Psoas muscle (tissue), 8 donors: ENCODE data around the gene MFSD6. TPM values are rescaled to one million over a fixed set of nuclear protein-coding genes. Genes with fewer than 3 reads are reported as not detected.

Experiments
- ATAC-seq, 4 donors: fragments of 200-7000 bp; cut with Tn5 transposase; one replicate each; pipeline ENCODE4 v1.9.1; 2020; ENCODE audit warnings: moderate library complexity in 3 of 4, mild to moderate bottlenecking in 2 of 4
- DNase-seq, 2 donors: peaks; one replicate each; pipeline ENCODE4 v3.0.0-alpha.2; 2020
- H3K27ac ChIP-seq: fragments of 200-600 bp; one replicate; pipeline ENCODE4 v1.8.0; 2022
- H3K27me3 ChIP-seq, 3 donors: fragments of 200-600 bp in 1 of 3; one replicate each; pipeline versions ENCODE4 v1.6.1 to v1.8.0; 2013 to 2022; ENCODE audit warnings: low read length in 2 of 3, mild to moderate bottlenecking in 2 of 3, moderate library complexity in 1 of 3; ENCODE audit not compliant: insufficient read depth in 3 of 3
- H3K36me3 ChIP-seq, 2 donors: fragments of 200-600 bp in 1 of 2; one replicate each; pipeline versions ENCODE4 v1.6.1 to v1.8.0; 2013 to 2022; ENCODE audit warnings: low read depth in 1 of 2, mild to moderate bottlenecking in 1 of 2, moderate library complexity in 1 of 2; ENCODE audit not compliant: insufficient read depth in 1 of 2
- H3K4me1 ChIP-seq: fragments of 200-600 bp; one replicate; pipeline ENCODE4 v1.8.0; 2022
- H3K4me3 ChIP-seq: fragments of 200-600 bp; one replicate; pipeline ENCODE4 v1.8.0; 2022; ENCODE audit warnings: mild to moderate bottlenecking
- H3K9me3 ChIP-seq: fragments of 200-600 bp; one replicate; pipeline ENCODE4 v1.8.0; 2022
- WGBS, 3 donors: extraction: QIAGEN DNeasy Blood & Tissue Kit; methylation state at CpG; one replicate each; pipeline versions ENCODE4 v1.1.6 to v1.1.7; 2013; 5-methylcytosine and 5-hydroxymethylcytosine counted together
- intact Hi-C, 2 donors: fragments of 100-400 bp; cut with DNase I; formaldehyde crosslinking; loops; one replicate each; pipeline versions ENCODE4 v1.11.0 to v1.14.2; 2022
- polyA plus RNA-seq, 3 donors: library from polyadenylated mRNA; stranded (reverse); fragments of 200-250 nt; gene quantifications; one replicate each; pipeline ENCODE4 v1.2.3, GENCODE V29; 2013
- total RNA-seq, 4 donors: library from RNA; stranded (reverse); fragmentation: NEBNext Ultra II Directional in 2 of 4; extraction: Animal tissue kit (Norgen Biotek cat#: 25700) in 2 of 4; gene quantifications; one replicate each; pipeline versions ENCODE4 v1.2.1 to v1.2.4, GENCODE V29; 2021 to 2023
- TF ChIP-seq, protein P1 (sequence below): fragments of 200-600 bp; IDR thresholded peaks from one replicate; pipeline ENCODE4 v1.8.0; 2022; ENCODE audit warnings: antibody characterized with exemption
- donor health status: healthy with polysubstance abuse.
- donor health status: DM: no; HTN: no; CAD: no; lungs with moderate emphysema.
- donor health status: Bipolar disorder and iron deficiency.
- donor health status: healthy.
- donor health status: DM: yes; HTN: yes; CAD: no.
- donor health status: DM: no; HTN: no; CAD: no.
- donor health status: DM: no; HTN: no; CAD: no.
- donor health status: DM: yes; HTN: yes; CAD: no.

MFSD6 gene
- total and polyA plus RNA-seq, 7 donors: 2.6 to 9.4 (median 5.0) TPM

DNA sequence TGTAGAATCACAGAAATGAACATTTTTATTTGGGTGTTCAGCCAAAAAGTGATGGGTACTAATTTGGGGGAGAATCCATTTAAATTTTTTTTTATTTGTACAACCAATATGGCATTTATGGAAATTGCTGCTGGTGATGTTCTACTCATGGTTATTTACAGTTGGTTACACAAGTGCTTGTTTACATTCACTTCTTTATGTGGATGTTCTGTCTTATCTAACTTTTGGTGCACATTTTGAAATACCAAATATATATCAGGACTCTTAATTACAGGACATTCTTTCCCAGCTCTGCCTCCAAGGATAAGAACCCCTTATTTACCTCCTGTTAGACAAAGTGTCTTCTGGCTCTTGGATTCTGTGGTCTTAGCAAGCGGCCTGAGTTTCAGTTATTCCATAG, 91.1 kb downstream of the MFSD6 start:
- Histone ChIP-seq H3K36me3 (peaks cover 0 to 3% of the 10 kb centered on the region in 2 donors), H3K4me3 (no peak overlapping the region), H3K4me1 (no peaks in the 10 kb centered on the region), H3K27me3 (no peaks in the 10 kb centered on the region), H3K27ac (no peak overlapping the region), H3K9me3 (no peaks in the 10 kb centered on the region)
- 92 to 100% (median 98%) methylated on average over 1 of the region's 1 CpG for WGBS, 3 donors
- no peak for ATAC-seq
- no peak for DNase-seq
- intact Hi-C loops: no loop called here
- TF ChIP-seq, protein P1, sequence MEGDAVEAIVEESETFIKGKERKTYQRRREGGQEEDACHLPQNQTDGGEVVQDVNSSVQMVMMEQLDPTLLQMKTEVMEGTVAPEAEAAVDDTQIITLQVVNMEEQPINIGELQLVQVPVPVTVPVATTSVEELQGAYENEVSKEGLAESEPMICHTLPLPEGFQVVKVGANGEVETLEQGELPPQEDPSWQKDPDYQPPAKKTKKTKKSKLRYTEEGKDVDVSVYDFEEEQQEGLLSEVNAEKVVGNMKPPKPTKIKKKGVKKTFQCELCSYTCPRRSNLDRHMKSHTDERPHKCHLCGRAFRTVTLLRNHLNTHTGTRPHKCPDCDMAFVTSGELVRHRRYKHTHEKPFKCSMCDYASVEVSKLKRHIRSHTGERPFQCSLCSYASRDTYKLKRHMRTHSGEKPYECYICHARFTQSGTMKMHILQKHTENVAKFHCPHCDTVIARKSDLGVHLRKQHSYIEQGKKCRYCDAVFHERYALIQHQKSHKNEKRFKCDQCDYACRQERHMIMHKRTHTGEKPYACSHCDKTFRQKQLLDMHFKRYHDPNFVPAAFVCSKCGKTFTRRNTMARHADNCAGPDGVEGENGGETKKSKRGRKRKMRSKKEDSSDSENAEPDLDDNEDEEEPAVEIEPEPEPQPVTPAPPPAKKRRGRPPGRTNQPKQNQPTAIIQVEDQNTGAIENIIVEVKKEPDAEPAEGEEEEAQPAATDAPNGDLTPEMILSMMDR: no peak

DNA sequence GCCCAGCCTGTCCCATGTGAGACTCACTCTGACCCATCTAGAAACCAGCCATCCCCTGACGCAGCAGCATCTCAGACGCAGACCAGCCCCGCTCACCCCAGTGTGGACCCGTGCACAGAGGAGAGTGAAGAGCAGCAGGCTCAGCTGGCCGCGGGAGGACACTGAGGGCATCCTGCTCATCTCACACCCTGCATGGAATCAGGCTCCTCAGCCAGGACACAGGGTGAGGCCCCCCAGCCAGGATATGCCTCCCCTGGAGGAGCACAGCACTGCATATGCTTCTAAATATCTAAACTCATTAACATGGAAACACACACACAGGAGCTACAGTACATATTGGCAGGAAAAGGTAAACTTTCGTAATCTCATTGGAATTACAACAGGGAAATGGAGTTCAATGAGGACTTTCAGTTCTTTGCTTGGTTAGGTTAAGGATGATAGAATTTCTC, 91.9 kb downstream of the MFSD6 start:
- Histone ChIP-seq H3K27me3 (no peaks in the 10 kb centered on the region), H3K36me3 (peaks cover 0 to 3% of the 10 kb centered on the region in 2 donors), H3K4me3 (no peak overlapping the region), H3K9me3 (no peaks in the 10 kb centered on the region), H3K4me1 (no peaks in the 10 kb centered on the region), H3K27ac (no peak overlapping the region)
- ATAC-seq: no peak
- intact Hi-C loops: loop anchor here in 1 of 2 donors (10.0 kb wide), 1 partner anchor 115 kb away; no protein-coding TSS in a partner anchor
- no peak for DNase-seq
- TF ChIP-seq, protein P1: no peak
- WGBS, 3 donors: 77 to 87% (median 83%) methylated on average over 7 of the region's 7 CpGs

DNA sequence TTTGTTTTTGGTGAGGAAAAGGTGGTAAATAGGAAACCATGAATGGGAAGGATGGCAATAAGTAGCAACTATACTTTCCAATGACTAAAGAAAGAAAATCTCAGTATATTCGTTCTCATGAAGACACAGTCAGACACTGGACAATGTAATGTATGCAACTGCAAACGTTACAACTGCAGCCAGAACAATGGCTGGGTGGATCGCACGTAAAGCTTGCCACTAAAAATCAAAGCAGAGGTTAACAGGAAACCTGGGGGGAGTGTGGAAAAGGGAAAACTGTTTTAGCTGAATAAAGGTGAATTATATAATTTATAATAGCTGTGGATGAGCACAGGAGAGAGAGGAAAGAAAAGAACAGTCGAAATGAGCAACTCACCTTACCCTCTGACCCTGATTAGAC, 93.1 kb downstream of the MFSD6 start:
- no peaks in the 10 kb centered on the region for H3K9me3 ChIP-seq
- DNase-seq: no peak
- intact Hi-C loops: loop anchor here in 1 of 2 donors (10.0 kb wide), 1 partner anchor 116 kb away; no protein-coding TSS in a partner anchor
- peaks cover 0 to 3% of the 10 kb centered on the region in 2 donors for H3K36me3 ChIP-seq
- WGBS, 3 donors: 67 to 78% (median 73%) methylated on average over 5 of the region's 5 CpGs
- no peak overlapping the region for H3K4me3 ChIP-seq
- no peak overlapping the region for H3K27ac ChIP-seq
- TF ChIP-seq, protein P1: no peak
- no peaks in the 10 kb centered on the region for H3K4me1 ChIP-seq
- ATAC-seq: no peak
- no peaks in the 10 kb centered on the region for H3K27me3 ChIP-seq

DNA sequence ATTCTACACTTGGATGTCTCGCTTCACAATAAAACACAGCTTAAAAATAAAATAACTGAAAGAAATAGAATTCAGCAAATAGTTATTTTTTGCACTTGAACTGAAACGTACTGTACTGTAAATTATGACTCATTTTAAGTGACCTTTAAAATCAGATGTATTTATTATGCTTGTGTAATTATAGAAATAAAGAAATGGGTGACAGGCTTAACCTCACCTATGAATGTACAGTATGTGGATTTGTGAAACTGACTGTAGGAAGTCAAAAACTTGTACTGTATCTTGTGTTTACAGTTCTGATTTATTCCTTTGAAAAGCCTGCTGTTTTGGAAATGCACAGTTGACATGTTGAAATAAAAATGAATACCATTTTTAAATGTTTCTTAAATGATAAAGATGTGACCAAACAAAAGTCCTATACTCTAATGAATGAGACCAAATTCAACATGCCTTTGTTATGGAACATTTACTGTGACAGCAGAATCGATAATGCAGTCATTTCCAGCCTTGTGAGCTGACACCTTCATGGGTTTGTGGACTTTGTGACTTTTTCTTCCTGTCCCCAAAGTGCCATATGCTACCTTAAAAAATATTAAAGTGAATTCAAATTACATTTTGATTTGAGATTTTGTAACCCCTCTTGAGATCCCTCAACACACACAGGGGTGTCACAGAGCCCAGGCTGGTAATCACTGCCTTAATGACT, 93.7 kb downstream of the MFSD6 start:
- TF ChIP-seq, protein P1: no peak
- DNase-seq (no peak), ATAC-seq (no peak)
- intact Hi-C loops: loop anchor here in 1 of 2 donors (10.0 kb wide), 1 partner anchor 117 kb away; no protein-coding TSS in a partner anchor
- H3K4me1 ChIP-seq: no peaks in the 10 kb centered on the region
- WGBS, 3 donors: 77 to 84% (median 80%) methylated on average over 3 of the region's 3 CpGs
- H3K27ac ChIP-seq: no peak overlapping the region
- H3K27me3 ChIP-seq: no peaks in the 10 kb centered on the region
- H3K36me3 ChIP-seq: peaks cover 0 to 3% of the 10 kb centered on the region in 2 donors
- no peaks in the 10 kb centered on the region for H3K9me3 ChIP-seq
- H3K4me3 ChIP-seq: no peak overlapping the region
